KMS-11 (cell line): Measurements from ENCODE around the gene ANKRD10.

Source experiments
- H2AFZ ChIP-seq: fragments of 200-600 bp; sonication (generic); 2 replicates; pipeline ENCODE4 v1.6.1; 2016; ENCODE audit warnings: antibody characterized with exemption, mixed run types, low read depth
- H3K27ac ChIP-seq: fragments of 200-600 bp; sonication (generic); 2 replicates; pipeline ENCODE4 v1.6.1; 2016; ENCODE audit warnings: mild to moderate bottlenecking, mixed run types
- H3K27me3 ChIP-seq: fragments of 200-600 bp; sonication (generic); 2 replicates; pipeline ENCODE4 v1.6.1; 2017; ENCODE audit warnings: mild to moderate bottlenecking, low read depth, mixed run types, moderate library complexity; ENCODE audit not compliant: insufficient read depth
- H3K36me3 ChIP-seq: fragments of 200-600 bp; sonication (generic); 2 replicates; pipeline ENCODE4 v1.6.1; 2017; ENCODE audit warnings: mild to moderate bottlenecking, mixed run types; ENCODE audit not compliant: insufficient read depth
- H3K4me1 ChIP-seq: fragments of 200-600 bp; sonication (generic); 2 replicates; pipeline ENCODE4 v1.6.1; 2016; ENCODE audit warnings: mild to moderate bottlenecking, low read depth, mixed run types; ENCODE audit not compliant: poor library complexity, severe bottlenecking
- H3K4me2 ChIP-seq: fragments of 200-600 bp; sonication (generic); 2 replicates; pipeline ENCODE4 v1.7.0; 2016; ENCODE audit warnings: mild to moderate bottlenecking, mixed run types
- H3K4me3 ChIP-seq: fragments of 200-600 bp; sonication (generic); IDR thresholded peaks from 2 replicates; pipeline ENCODE4 v1.6.1; 2017; ENCODE audit warnings: low read depth, low read length, mixed read lengths; ENCODE audit not compliant: insufficient read depth
- H3K79me2 ChIP-seq: fragments of 200-600 bp; sonication (generic); 2 replicates; pipeline ENCODE4 v1.6.1; 2016; ENCODE audit warnings: low read depth, mixed run types; ENCODE audit not compliant: insufficient read depth
- H3K9ac ChIP-seq: fragments of 200-600 bp; sonication (generic); 2 replicates; pipeline ENCODE4 v1.6.1; 2016; ENCODE audit warnings: mild to moderate bottlenecking, mixed run types
- H4K20me1 ChIP-seq: fragments of 200-600 bp; sonication (generic); 2 replicates; pipeline ENCODE4 v1.6.1; 2016; ENCODE audit warnings: mild to moderate bottlenecking, mixed run types; ENCODE audit not compliant: insufficient read depth
- CTCF ChIP-seq: fragments of 200-600 bp; sonication (generic); conservative IDR thresholded peaks from 2 replicates; pipeline ENCODE4 v1.6.1; 2017; ENCODE audit warnings: low read depth, mild to moderate bottlenecking, antibody characterized with exemption, low read length, moderate library complexity, mixed read lengths

The ANKRD10 gene

GRCh38 chr13:110923086-110923485 is 8.2 kb upstream of the ANKRD10 start:
- Histone ChIP-seq H3K4me1 (no peaks in the 10 kb centered on the region), H3K36me3 (no peaks in the 10 kb centered on the region), H3K4me3 (no peak overlapping the region), H3K9ac (no peak overlapping the region), H3K27me3 (no peaks in the 10 kb centered on the region), H3K79me2 (no peaks in the 10 kb centered on the region), H3K4me2 (no peak overlapping the region), H3K27ac (no peak overlapping the region), H2AFZ (no peak overlapping the region), H4K20me1 (no peaks in the 10 kb centered on the region)
- no peak for TF ChIP-seq CTCF

- H4K20me1 ChIP-seq: no peaks in the 10 kb centered on the region
- H3K9ac ChIP-seq: no peak overlapping the region
- no peaks in the 10 kb centered on the region for H3K79me2 ChIP-seq
- H3K4me1 ChIP-seq: no peaks in the 10 kb centered on the region
- H3K27me3 ChIP-seq: no peaks in the 10 kb centered on the region
- no peak overlapping the region for H3K4me3 ChIP-seq
- H3K36me3 ChIP-seq: no peaks in the 10 kb centered on the region
- H2AFZ ChIP-seq: no peak overlapping the region
- H3K27ac ChIP-seq: no peak overlapping the region
- H3K4me2 ChIP-seq: no peak overlapping the region
- TF ChIP-seq CTCF: no peak
Observed at GRCh38 chr13:110922506-110922905, 7.6 kb upstream of the ANKRD10 start.

GRCh38 chr13:110921695-110922094 is 6.8 kb upstream of the ANKRD10 start:
- Histone ChIP-seq H2AFZ (no peak overlapping the region), H3K27ac (no peak overlapping the region), H3K9ac (no peak overlapping the region), H3K79me2 (no peaks in the 10 kb centered on the region), H3K4me1 (no peaks in the 10 kb centered on the region), H3K4me3 (no peak overlapping the region), H4K20me1 (no peaks in the 10 kb centered on the region), H3K27me3 (no peaks in the 10 kb centered on the region), H3K4me2 (no peak overlapping the region), H3K36me3 (no peaks in the 10 kb centered on the region)
- no peak for TF ChIP-seq CTCF

- no peak for TF ChIP-seq CTCF
- no peaks in the 10 kb centered on the region for H3K27me3 ChIP-seq
- no peak overlapping the region for H3K4me2 ChIP-seq
- H3K4me1 ChIP-seq: no peaks in the 10 kb centered on the region
- no peak overlapping the region for H3K4me3 ChIP-seq
- H3K9ac ChIP-seq: no peak overlapping the region
- no peaks in the 10 kb centered on the region for H4K20me1 ChIP-seq
- no peak overlapping the region for H3K27ac ChIP-seq
- H3K79me2 ChIP-seq: no peaks in the 10 kb centered on the region
- H3K36me3 ChIP-seq: no peaks in the 10 kb centered on the region
- H2AFZ ChIP-seq: no peak overlapping the region
Observed at GRCh38 chr13:110921209-110921608, 6.3 kb upstream of the ANKRD10 start.

- Histone ChIP-seq H3K9ac (no peak overlapping the region), H3K4me2 (no peak overlapping the region)
Observed at GRCh38 chr13:110920038-110920437, 5.2 kb upstream of the ANKRD10 start.

More at GRCh38 chr13:110920038-110920437, 5.2 kb upstream of the ANKRD10 start:
- H3K79me2 ChIP-seq: no peaks in the 10 kb centered on the region
- no peak overlapping the region for H2AFZ ChIP-seq
- H3K36me3 ChIP-seq: no peaks in the 10 kb centered on the region
- no peak for TF ChIP-seq CTCF
- H3K4me3 ChIP-seq: no peak overlapping the region
- no peak overlapping the region for H3K27ac ChIP-seq
- H3K27me3 ChIP-seq: no peaks in the 10 kb centered on the region
- no peaks in the 10 kb centered on the region for H3K4me1 ChIP-seq
- no peaks in the 10 kb centered on the region for H4K20me1 ChIP-seq
